Nephron (organoid): ENCODE data around the gene CTSD.
A peak's percentile ranks its signal among the peaks of the same experiment; 100 is the strongest.

ENCODE experiments used
- H3K27ac Mint-ChIP-seq, 3 experiments: 2 replicates each; pipeline ENCODE4 v1.8.0; 2020; ENCODE audit warnings: mixed read lengths in 3 of 3, mild to moderate bottlenecking in 2 of 3, moderate library complexity in 1 of 3
- H3K27me3 Mint-ChIP-seq: 2 replicates; pipeline ENCODE4 v1.8.0; 2021; ENCODE audit warnings: low read depth, mild to moderate bottlenecking, moderate library complexity, mixed read lengths
- H3K36me3 Mint-ChIP-seq: 2 replicates; pipeline ENCODE4 v1.8.0; 2020; ENCODE audit warnings: low read depth, mixed read lengths
- H3K4me1 Mint-ChIP-seq: 2 replicates; pipeline ENCODE4 v1.8.0; 2020; ENCODE audit warnings: mixed read lengths
- H3K4me3 Mint-ChIP-seq, 3 experiments: 2 replicates each; pipeline ENCODE4 v1.8.0; 2020; ENCODE audit warnings: mild to moderate bottlenecking in 3 of 3, mixed read lengths in 3 of 3, moderate library complexity in 2 of 3
- H3K9me3 Mint-ChIP-seq: 2 replicates; pipeline ENCODE4 v1.8.0; 2020; ENCODE audit warnings: mixed read lengths
- CTCF ChIP-seq, 3 experiments: fragments of 200-600 bp; sonication (generic); IDR thresholded peaks; one replicate each; pipeline ENCODE4 v1.5.0; 2021; ENCODE audit warnings: antibody characterized with exemption in 3 of 3; ENCODE audit not compliant: unreplicated experiment in 3 of 3

CTSD gene

GRCh38 chr11:1740786-1741530, 22.8 kb downstream of the CTSD start:
- no peak overlapping the region for H3K4me3 Mint-ChIP-seq
- peaks cover 30% of the 10 kb centered on the region for H3K9me3 Mint-ChIP-seq
- H3K27ac Mint-ChIP-seq: no peak overlapping the region
- H3K4me1 Mint-ChIP-seq: no peaks in the 10 kb centered on the region
- peaks cover 22% of the 10 kb centered on the region for H3K27me3 Mint-ChIP-seq
- TF ChIP-seq CTCF (IDR thresholded peaks at IDR 0.05; ENCODE audit: unreplicated experiment in 3 of 3): no peak
- H3K36me3 Mint-ChIP-seq: peaks cover under 1% of the 10 kb centered on the region

- H3K27me3 Mint-ChIP-seq: peaks cover 19% of the 10 kb centered on the region
- no peaks in the 10 kb centered on the region for H3K36me3 Mint-ChIP-seq
- TF ChIP-seq CTCF (IDR thresholded peaks at IDR 0.05; ENCODE audit: unreplicated experiment in 3 of 3): no peak
- H3K9me3 Mint-ChIP-seq: peaks cover 36% of the 10 kb centered on the region
- H3K4me1 Mint-ChIP-seq: no peaks in the 10 kb centered on the region
- H3K4me3 Mint-ChIP-seq: no peak overlapping the region
- no peak overlapping the region for H3K27ac Mint-ChIP-seq
These were observed 24.2 kb downstream of the CTSD start for GRCh38 chr11:1739576-1739975.

GRCh38 chr11:1738380-1738779, 25.3 kb downstream of the CTSD start:
- no peaks in the 10 kb centered on the region for H3K36me3 Mint-ChIP-seq
- no peak for TF ChIP-seq CTCF (IDR thresholded peaks at IDR 0.05; ENCODE audit: unreplicated experiment in 3 of 3)
- H3K4me1 Mint-ChIP-seq: no peaks in the 10 kb centered on the region
- peak overlapping the region in 1 of 3 experiments; percentile 13 for H3K27ac Mint-ChIP-seq
- peaks cover 19% of the 10 kb centered on the region for H3K27me3 Mint-ChIP-seq
- H3K9me3 Mint-ChIP-seq: peaks cover 36% of the 10 kb centered on the region
- no peak overlapping the region for H3K4me3 Mint-ChIP-seq

GRCh38 chr11:1737080-1737757, 26.5 kb downstream of the CTSD start:
- H3K4me3 Mint-ChIP-seq: no peak overlapping the region
- H3K27ac Mint-ChIP-seq: no peak overlapping the region
- TF ChIP-seq CTCF (IDR thresholded peaks at IDR 0.05; ENCODE audit: unreplicated experiment in 3 of 3): no peak
- H3K27me3 Mint-ChIP-seq: peaks cover 25% of the 10 kb centered on the region
- H3K9me3 Mint-ChIP-seq: peaks cover 36% of the 10 kb centered on the region
- H3K36me3 Mint-ChIP-seq: no peaks in the 10 kb centered on the region
- H3K4me1 Mint-ChIP-seq: no peaks in the 10 kb centered on the region

GRCh38 chr11:1736447-1736992, 27.2 kb downstream of the CTSD start:
- Mint-ChIP-seq H3K4me3 (no peak overlapping the region), H3K27ac (no peak overlapping the region), H3K4me1 (no peaks in the 10 kb centered on the region), H3K27me3 (peaks cover 32% of the 10 kb centered on the region), H3K9me3 (peaks cover 36% of the 10 kb centered on the region), H3K36me3 (peaks cover 2% of the 10 kb centered on the region)
- no peak for TF ChIP-seq CTCF (IDR thresholded peaks at IDR 0.05; ENCODE audit: unreplicated experiment in 3 of 3)
